ENCODE measurements around the gene C20orf144.

GRCh38 chr20:33675136-33675959 is 13.2 kb downstream of the C20orf144 start:
- TF ChIP-seq, protein P1, sequence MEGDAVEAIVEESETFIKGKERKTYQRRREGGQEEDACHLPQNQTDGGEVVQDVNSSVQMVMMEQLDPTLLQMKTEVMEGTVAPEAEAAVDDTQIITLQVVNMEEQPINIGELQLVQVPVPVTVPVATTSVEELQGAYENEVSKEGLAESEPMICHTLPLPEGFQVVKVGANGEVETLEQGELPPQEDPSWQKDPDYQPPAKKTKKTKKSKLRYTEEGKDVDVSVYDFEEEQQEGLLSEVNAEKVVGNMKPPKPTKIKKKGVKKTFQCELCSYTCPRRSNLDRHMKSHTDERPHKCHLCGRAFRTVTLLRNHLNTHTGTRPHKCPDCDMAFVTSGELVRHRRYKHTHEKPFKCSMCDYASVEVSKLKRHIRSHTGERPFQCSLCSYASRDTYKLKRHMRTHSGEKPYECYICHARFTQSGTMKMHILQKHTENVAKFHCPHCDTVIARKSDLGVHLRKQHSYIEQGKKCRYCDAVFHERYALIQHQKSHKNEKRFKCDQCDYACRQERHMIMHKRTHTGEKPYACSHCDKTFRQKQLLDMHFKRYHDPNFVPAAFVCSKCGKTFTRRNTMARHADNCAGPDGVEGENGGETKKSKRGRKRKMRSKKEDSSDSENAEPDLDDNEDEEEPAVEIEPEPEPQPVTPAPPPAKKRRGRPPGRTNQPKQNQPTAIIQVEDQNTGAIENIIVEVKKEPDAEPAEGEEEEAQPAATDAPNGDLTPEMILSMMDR (conservative IDR thresholded peaks at IDR 0.05; ENCODE audit: low read depth, low read length), result no peak
- TF ChIP-seq EZH2 (IDR thresholded peaks at IDR 0.05; ENCODE audit: low read length, unreplicated experiment), result no peak
- no peak for TF ChIP-seq EZH2phosphoT487 (IDR thresholded peaks at IDR 0.05; ENCODE audit: borderline replicate concordance, low read length)

All from PC-3 (cell line).